H4 (cell line): Measurements from ENCODE around the gene PKD2L1. TPM values are rescaled to one million over a fixed set of nuclear protein-coding genes. Genes with fewer than 3 reads are reported as not detected.
"Not testable (repeated sequence)": the region's sequence is repeated elsewhere in the genome, so short reads cannot be mapped to it uniquely, and the experiment has no call there.

Experiments used
- DNase-seq: peaks from one replicate; pipeline ENCODE4 v3.0.0-alpha.2; 2015; ENCODE audit warnings: low spot score
- total RNA-seq: library from RNA; depleted of rRNA; stranded (reverse); fragments of >200 nt; shearing (Covaris generic); gene quantifications from 2 replicates; pipeline ENCODE4 v1.2.3, GENCODE V29; 2014; rRNA removed

PKD2L1 gene
- total RNA-seq, 1 experiment from 2014 or later, result not detected

- DNase-seq, result peak; percentile 74
Observed at GRCh38 chr10:100286051-100287033, 43.7 kb downstream of the PKD2L1 start, which contains the start of gene BLOC1S2. Gene BLOC1S2, minus strand, starts transcription at chr10:100286680. Its CDS starts 21 bp downstream, at chr10:100286659.

DNA sequence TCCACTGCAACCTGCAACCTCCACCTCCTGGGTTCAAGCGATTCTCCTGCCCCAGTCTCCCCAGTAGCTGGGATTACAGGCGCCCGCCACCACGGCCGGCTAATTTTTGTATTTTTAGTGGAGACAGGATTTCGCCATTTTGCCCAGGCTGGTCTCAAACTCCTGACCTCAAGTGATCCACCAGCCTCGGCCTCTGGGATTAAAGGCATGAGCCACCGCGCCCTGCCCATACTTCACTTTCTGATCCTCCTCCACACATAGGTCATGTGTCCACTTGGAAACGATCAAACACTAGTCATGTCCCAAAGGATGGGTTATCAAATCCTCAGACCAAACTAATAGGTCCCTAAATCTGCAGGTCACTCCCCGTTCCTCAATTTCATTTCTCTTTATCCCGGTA, 44.7 kb downstream of the PKD2L1 start:
- not testable (repeated sequence) for DNase-seq

DNA sequence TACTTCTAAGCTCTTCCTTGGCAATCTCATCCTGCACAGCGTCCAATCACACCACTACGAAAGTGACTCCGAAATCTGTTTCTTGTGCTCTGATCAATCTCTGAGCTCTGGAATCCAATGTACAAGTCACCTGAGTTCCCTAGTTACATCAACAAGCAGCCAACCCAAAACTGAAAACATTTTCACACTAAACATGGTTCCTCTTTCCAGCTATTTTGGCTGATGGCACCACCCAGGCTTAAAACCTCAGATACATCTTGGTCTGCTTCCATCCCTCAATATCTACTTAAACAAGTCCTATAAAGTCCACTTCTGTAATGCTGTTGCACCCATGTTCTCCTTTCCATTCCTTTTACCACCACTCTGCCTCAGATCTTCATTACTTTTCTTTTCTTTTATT, 47.1 kb downstream of the PKD2L1 start:
- no peak for DNase-seq

DNA sequence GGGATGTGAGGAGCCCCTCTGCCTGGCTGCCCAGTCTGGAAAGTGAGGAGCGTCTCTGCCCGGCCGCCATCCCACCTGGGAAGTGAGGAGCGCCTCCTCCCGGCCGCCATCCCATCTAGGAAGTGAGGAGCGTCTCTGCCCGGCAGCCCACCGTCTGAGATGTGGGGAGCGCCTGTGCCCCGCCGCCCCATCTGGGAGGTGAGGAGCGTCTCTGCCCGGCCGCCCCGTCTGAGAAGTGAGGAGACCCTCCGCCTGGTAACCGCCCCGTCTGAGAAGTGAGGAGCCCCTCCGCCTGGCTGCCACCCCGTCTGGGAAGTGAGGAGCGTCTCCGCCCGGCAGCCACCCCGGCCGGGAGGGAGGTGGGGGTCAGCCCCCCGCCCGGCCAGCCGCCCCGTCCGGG, 53.1 kb downstream of the PKD2L1 start:
- DNase-seq, result not testable (repeated sequence)

- peak; percentile 83 for DNase-seq
Observed at GRCh38 chr10:100267239-100268104, 62.6 kb downstream of the PKD2L1 start, which contains the start of gene CWF19L1. Gene CWF19L1, minus strand, starts transcription at chr10:100267638. Its CDS starts 45 bp downstream, at chr10:100267593.

- DNase-seq, result no peak
Observed at GRCh38 chr10:100265821-100266485, 64.1 kb downstream of the PKD2L1 start.

- DNase-seq, result no peak
Observed at GRCh38 chr10:100254191-100254590, 75.8 kb downstream of the PKD2L1 start.

DNA sequence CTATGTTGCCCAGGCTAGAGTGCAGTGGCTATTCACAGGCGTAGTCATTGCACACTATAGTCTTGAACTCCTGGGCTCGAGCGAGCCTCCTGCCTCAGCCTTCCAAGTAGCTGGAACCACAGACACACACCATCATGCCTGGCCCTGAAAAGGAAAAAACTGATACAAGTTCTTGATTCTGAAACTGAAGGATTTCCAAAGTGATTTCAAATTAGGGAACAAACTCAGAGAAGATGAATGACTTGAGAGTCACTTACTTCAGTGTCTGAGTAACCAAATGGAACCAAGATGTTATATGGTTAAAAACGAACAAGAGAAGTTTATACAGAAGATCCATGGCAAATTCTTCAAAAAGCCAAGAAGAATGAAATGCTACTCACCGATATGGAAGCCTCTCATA, 77.0 kb downstream of the PKD2L1 start:
- no peak for DNase-seq

GRCh38 chr10:100248820-100249219, 81.2 kb downstream of the PKD2L1 start:
- no peak for DNase-seq

- no peak for DNase-seq
Observed at GRCh38 chr10:100245484-100246220, 84.4 kb downstream of the PKD2L1 start.

DNA sequence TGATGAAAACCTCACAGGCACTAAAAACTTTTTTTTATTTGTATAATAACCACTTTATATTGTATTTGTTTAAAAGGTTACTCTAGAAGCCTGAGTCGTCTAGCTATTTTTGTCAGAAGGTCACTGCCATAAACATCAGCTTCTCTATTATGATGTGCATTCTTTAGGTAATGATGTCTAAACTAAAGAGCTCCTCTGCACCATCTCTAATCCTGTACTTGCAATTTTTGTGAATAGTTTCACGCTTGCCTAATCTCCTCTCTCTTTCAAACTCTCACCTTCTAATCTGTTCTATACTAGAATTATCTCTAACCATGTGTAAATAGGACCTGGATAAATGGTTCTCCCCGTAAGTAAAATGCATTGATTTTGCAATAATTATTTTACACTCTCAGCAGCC, 90.2 kb downstream of the PKD2L1 start:
- no peak for DNase-seq

- no peak for DNase-seq
Observed at GRCh38 chr10:100238429-100238828, 91.6 kb downstream of the PKD2L1 start.

Other genes with a start within 250 kb of the PKD2L1 start
- gene CPN1, start 248.4 kb downstream of the PKD2L1 start, total RNA-seq, result not detected in 2 replicates
- 37.3 and 42.5 TPM in 2 replicates for gene ERLIN1, start 144.2 kb downstream of the PKD2L1 start, total RNA-seq
- 17.9 and 20.1 TPM in 2 replicates for gene CHUK, start 100.6 kb downstream of the PKD2L1 start, total RNA-seq
- 31.8 and 36.7 TPM in 2 replicates for gene CWF19L1, start 62.6 kb downstream of the PKD2L1 start, total RNA-seq
- 55.2 and 99.9 TPM in 2 replicates for gene BLOC1S2, start 43.5 kb downstream of the PKD2L1 start, total RNA-seq
- gene SCD, start 17.0 kb upstream of the PKD2L1 start, total RNA-seq, result 458 and 512 TPM in 2 replicates
- gene WNT8B, start 132.8 kb upstream of the PKD2L1 start, total RNA-seq, result not detected in 2 replicates
- gene SEC31B, start 189.6 kb upstream of the PKD2L1 start, total RNA-seq, result 0.31 and 0.33 TPM in 2 replicates
- gene NDUFB8, start 199.6 kb upstream of the PKD2L1 start, total RNA-seq, result 184 and 195 TPM in 2 replicates
- gene HIF1AN, start 205.7 kb upstream of the PKD2L1 start, total RNA-seq, result 5.6 and 6.4 TPM in 2 replicates